Measurements from ENCODE around the gene MAPK11. TPM values are rescaled to one million over a fixed set of nuclear protein-coding genes. Genes with fewer than 3 reads are reported as not detected.

Gene MAPK11
- total RNA-seq, 1 donor from 2014 or later: not detected

GRCh38 chr22:50215297-50216054 lies 54.7 kb downstream of the MAPK11 start:
- H3K9me3 ChIP-seq (ENCODE audit: low read depth): no peaks in the 10 kb centered on the region
- DNase-seq (ENCODE audit: low spot score): no peak
- H3K27ac Mint-ChIP-seq: no peak overlapping the region
- peaks cover 2% of the 10 kb centered on the region for H3K27me3 Mint-ChIP-seq (ENCODE audit: insufficient read depth, low read depth)
- no peak overlapping the region for H3K27ac ChIP-seq
- no peak overlapping the region for H3K4me2 ChIP-seq
- peaks cover 4% of the 10 kb centered on the region for H3F3A ChIP-seq (ENCODE audit: low read depth)
- no peaks in the 10 kb centered on the region for H3K4me1 ChIP-seq
- H3K36me3 Mint-ChIP-seq: peaks cover 29% of the 10 kb centered on the region
- no peak overlapping the region for H3K9ac ChIP-seq
- no peaks in the 10 kb centered on the region for H4K20me1 ChIP-seq (ENCODE audit: low read depth)
- no peak for TF ChIP-seq EZH2phosphoT487 (IDR thresholded peaks at IDR 0.05)
- TF ChIP-seq, protein P1, sequence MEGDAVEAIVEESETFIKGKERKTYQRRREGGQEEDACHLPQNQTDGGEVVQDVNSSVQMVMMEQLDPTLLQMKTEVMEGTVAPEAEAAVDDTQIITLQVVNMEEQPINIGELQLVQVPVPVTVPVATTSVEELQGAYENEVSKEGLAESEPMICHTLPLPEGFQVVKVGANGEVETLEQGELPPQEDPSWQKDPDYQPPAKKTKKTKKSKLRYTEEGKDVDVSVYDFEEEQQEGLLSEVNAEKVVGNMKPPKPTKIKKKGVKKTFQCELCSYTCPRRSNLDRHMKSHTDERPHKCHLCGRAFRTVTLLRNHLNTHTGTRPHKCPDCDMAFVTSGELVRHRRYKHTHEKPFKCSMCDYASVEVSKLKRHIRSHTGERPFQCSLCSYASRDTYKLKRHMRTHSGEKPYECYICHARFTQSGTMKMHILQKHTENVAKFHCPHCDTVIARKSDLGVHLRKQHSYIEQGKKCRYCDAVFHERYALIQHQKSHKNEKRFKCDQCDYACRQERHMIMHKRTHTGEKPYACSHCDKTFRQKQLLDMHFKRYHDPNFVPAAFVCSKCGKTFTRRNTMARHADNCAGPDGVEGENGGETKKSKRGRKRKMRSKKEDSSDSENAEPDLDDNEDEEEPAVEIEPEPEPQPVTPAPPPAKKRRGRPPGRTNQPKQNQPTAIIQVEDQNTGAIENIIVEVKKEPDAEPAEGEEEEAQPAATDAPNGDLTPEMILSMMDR (IDR thresholded peaks at IDR 0.05): no peak
- no peak for TF ChIP-seq EZH2 (IDR thresholded peaks at IDR 0.05)
- no peak overlapping the region for H3K4me3 Mint-ChIP-seq
- H3K27me3 ChIP-seq: no peaks in the 10 kb centered on the region
- no peaks in the 10 kb centered on the region for H3K9me3 Mint-ChIP-seq
- peaks cover 13% of the 10 kb centered on the region for H3K79me2 ChIP-seq (ENCODE audit: low read depth)
- H3K4me3 ChIP-seq: no peak overlapping the region
- H3K36me3 ChIP-seq: no peaks in the 10 kb centered on the region
- no peaks in the 10 kb centered on the region for H3K4me1 Mint-ChIP-seq
- no peak overlapping the region for H2AFZ ChIP-seq (replicated peaks)

Other genes with a start within 250 kb of the MAPK11 start
- not detected in 2 replicates for gene TTLL8, start 212.1 kb downstream of the MAPK11 start, total RNA-seq (ENCODE audit: low replicate concordance)
- not detected in 2 replicates for gene MLC1, start 185.0 kb downstream of the MAPK11 start, total RNA-seq (ENCODE audit: low replicate concordance)
- gene MOV10L1, start 180.4 kb downstream of the MAPK11 start, total RNA-seq (ENCODE audit: low replicate concordance): 0.99 TPM in 1 of 2 replicates, not detected in the other
- 0.88 and 1.9 TPM in 2 replicates for gene PANX2, start 99.6 kb downstream of the MAPK11 start, total RNA-seq (ENCODE audit: low replicate concordance)
- gene TRABD, start 84.5 kb downstream of the MAPK11 start, total RNA-seq (ENCODE audit: low replicate concordance): 15.4 and 37.4 TPM in 2 replicates
- 7.6 and 20.8 TPM in 2 replicates for gene SELENOO, start 69.4 kb downstream of the MAPK11 start, total RNA-seq (ENCODE audit: low replicate concordance)
- gene TUBGCP6, start 25.4 kb downstream of the MAPK11 start, total RNA-seq (ENCODE audit: low replicate concordance): 16.9 and 44.6 TPM in 2 replicates
- gene HDAC10, start 19.1 kb downstream of the MAPK11 start, total RNA-seq (ENCODE audit: low replicate concordance): 5.4 and 27.6 TPM in 2 replicates
- 18.7 and 28.4 TPM in 2 replicates for gene MAPK12, start 8.7 kb downstream of the MAPK11 start, total RNA-seq (ENCODE audit: low replicate concordance)
- gene PLXNB2, start 37.3 kb upstream of the MAPK11 start, total RNA-seq (ENCODE audit: low replicate concordance): 32.4 and 94.1 TPM in 2 replicates
- gene DENND6B, start 56.6 kb upstream of the MAPK11 start, total RNA-seq (ENCODE audit: low replicate concordance): 1.0 and 7.8 TPM in 2 replicates
- 32.6 and 65.5 TPM in 2 replicates for gene PPP6R2, start 72.9 kb upstream of the MAPK11 start, total RNA-seq (ENCODE audit: low replicate concordance)
- gene SBF1, start 204.7 kb upstream of the MAPK11 start, total RNA-seq (ENCODE audit: low replicate concordance): 25.8 and 65.8 TPM in 2 replicates
- gene ADM2, start 211.2 kb upstream of the MAPK11 start, total RNA-seq (ENCODE audit: low replicate concordance): 0.13 and 2.6 TPM in 2 replicates
- gene MIOX, start 216.5 kb upstream of the MAPK11 start, total RNA-seq (ENCODE audit: low replicate concordance): not detected in 2 replicates
- gene LMF2, start 237.3 kb upstream of the MAPK11 start, total RNA-seq (ENCODE audit: low replicate concordance): 7.1 and 38.2 TPM in 2 replicates
- gene NCAPH2, start 237.8 kb upstream of the MAPK11 start, total RNA-seq (ENCODE audit: low replicate concordance): 41.2 and 64.4 TPM in 2 replicates